SHP77 (cell line): ENCODE results near the gene TMEM202.
"Not testable (repeated sequence)": the region's sequence is repeated elsewhere in the genome, so short reads cannot be mapped to it uniquely, and the experiment has no call there.

Source experiments
- DNase-seq, 2 experiments: peaks; one replicate each; lab custom pipeline; 2025; lab: John Stamatoyannopoulos, UW

The TMEM202 gene, protein sequence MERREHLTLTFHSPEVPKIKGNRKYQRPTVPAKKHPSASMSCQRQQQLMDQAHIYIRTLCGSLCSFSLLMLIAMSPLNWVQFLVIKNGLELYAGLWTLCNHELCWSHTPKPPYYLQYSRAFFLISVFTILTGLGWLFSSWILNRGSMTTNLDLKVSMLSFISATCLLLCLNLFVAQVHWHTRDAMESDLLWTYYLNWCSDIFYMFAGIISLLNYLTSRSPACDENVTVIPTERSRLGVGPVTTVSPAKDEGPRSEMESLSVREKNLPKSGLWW

DNA sequence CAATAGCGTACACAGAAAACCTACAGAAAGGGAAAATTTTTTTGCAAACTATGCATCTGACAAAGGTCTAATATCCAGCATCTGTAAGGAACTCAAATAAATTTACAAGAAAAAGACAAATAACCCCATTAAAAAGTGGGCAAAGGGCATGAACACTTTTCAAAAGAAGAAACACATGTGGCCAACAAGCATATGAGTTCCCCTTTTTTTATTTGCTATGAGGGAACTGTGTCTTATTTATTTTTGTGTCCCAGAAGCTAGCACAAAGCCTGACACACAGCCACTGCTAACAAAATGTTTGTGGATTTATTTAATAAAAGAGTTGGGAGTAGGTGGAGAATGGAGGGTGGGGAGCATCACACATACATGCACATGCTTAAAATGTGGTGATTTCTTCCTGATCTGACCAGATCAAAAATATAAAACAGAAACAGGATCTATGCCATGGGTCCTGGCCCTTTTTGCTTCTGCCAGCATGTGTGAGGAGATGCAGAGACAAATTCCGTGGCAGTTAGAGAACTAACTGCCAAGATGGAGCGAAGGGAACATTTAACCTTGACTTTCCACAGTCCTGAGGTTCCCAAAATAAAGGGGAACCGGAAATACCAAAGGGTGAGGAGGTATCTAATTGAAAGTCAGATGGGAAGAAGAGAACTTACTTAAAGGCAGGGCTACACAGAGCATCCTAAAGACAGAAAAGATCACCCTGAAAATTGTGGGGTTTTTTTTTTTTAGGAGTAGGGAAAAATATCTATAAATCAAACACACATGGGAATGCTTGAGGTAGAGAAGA, at the start of gene TMEM202:
TSS of gene TMEM202 (plus strand) at position 510 of the 793 bp plus-strand sequence. CDS start at position 532, 22 bp downstream.
- DNase-seq, result no peak

DNA sequence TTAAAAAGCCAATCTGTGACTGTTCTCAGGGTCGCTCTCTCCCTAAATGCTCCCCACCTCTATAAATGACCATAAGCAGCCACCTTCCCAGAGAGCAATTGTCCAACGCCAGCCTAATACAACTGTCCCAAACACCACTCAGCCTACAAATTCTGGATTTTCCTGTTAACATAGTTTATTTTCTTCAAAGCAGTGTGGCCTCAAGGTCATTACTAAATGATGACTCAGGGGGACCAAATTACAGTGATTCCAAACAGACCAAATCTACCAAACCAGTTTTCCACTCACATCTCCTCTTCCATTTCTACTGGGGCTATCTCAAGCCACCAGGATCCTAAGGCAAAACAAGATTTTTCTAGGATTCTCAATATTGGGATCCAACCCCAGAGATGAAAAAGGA, 44.8 kb upstream of the TMEM202 start:
- DNase-seq, result no peak

DNA sequence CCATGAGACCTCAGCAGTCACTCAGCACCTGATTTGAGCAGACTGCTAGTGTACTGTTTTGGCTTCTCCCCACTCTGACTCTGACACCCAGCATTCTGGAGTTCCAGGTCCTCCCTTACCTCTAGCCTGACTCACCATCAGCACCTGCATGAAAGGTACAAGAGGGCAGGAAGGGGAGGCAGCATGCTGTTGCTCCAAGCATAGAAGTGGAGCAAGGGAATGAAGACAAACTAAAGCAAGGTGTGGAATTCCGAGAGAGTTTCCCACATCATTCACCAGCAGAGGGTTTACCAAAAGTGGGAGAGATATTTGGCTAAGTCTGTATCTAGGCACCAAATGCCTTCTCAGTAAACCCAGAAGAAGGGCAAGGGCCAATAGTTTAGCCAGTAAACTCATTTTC, 43.6 kb upstream of the TMEM202 start:
- DNase-seq, result no peak

DNA sequence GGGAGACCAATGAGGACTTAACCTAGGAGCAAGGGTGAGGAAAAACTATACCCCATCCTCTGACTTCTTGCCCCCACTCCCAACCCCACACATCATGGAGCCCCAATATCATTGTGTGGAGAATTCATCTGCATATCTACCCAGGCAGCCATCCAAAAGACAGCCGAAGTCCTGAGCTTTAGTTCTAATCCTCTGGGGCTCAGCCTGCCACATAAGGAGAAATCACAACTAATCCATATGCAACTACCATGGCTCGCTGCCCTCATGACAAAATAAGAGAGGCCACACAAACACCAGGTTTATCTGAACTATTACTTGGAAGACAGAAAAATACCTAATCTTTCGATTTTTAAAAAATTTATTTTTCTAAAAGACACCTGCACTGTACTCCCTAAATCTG, 40.0 kb upstream of the TMEM202 start:
- DNase-seq, result no peak

DNA sequence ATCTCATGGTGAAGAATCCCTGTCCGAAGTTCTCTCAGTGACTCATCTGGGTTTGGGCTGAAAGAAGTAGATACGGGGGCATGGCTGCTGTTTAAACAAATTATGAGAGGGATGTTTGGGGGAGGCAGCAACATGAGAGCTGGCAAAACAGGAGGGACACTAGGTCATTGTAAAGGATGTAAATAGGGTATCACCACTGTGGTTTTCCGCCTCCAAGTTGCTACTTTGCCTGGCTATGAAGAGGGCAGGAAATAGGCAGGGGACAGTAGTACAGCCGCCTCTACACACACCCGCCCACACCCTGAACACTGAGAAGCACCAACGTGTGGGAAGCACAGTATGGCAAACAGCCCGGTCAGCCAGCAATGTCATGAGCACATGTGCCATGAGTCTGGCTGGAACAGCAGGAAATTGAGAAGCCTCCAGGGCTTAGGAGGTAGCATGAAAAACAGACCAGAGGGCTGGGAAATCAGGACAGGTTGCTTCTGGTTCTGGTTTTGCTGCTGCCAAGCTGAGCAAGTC, 39.4 kb upstream of the TMEM202 start:
- DNase-seq, result no peak

DNA sequence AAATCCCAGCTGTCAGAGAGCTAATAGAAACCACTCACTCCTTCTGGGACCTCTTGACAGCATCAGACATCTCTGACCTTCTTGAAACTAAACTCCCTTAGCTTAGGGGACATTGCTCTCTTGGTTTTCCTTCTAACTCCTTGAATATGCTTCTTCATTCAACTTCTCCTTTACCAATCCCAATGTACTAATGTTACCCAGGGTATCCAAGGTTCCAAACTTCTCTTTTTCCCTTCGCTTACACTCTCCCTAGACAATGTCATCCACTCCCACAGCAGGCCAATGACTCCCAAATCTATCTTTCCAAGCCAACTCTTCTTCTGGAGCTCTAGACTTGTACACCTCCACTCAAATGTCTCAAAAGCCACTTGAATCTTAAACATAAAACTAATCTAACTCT, 36.9 kb upstream of the TMEM202 start:
- DNase-seq, result no peak

DNA sequence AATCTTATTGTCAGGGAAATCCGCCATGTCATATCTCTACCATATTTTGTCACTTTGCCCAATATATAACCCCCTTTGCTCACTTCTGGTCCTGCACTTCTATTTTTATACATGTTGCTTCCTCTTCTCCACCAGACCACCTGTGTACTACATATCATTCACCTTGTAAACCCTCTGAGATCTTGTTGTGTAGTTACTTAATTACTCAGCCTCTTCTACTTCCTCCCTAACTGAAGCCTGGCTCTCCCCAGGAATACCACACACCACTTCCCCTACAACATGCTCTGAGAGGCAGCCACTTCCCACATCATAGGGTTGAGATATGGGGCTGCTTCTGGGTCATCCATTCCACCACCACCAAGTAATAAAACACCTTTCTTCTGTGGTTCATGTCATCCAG, 32.3 kb upstream of the TMEM202 start:
- DNase-seq, result no peak

DNA sequence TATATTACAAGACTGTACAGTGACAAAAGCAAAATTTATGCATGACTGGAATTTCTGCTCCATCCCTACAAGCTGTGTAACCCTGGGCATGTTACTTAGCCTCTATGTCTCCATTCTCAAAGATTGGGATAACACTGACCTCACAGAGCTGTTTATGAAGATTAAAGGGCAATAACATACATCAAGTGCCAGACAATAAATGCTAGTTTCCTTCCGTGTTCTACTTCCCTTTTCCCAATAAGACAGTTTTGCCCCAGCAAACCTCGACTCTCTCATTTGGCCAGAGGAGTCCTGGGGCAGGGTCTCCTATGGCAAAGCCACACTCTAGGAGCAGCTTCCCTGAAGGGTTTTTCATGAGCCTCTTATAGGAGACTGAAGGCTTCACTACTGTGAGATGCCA, 29.8 kb upstream of the TMEM202 start:
- DNase-seq, result no peak

DNA sequence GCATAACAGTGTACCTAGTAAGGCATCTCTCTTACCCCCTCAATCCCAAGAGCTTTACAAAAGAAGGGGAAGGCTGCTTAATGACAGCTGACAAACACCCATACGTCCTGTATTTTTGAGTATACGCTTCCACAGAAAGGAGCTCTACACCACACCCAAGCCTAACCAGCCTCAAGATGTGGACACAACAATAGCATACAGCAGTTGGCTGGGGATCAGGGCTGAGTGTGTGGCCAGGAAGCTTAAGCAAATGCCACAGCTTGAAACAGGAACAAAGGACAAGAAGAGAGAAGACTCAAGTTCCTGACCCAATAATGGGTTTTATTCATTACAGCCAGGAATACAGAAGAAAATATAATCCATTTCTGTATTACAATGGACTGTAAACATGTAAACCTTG, 29.2 kb upstream of the TMEM202 start:
- DNase-seq, result no peak

DNA sequence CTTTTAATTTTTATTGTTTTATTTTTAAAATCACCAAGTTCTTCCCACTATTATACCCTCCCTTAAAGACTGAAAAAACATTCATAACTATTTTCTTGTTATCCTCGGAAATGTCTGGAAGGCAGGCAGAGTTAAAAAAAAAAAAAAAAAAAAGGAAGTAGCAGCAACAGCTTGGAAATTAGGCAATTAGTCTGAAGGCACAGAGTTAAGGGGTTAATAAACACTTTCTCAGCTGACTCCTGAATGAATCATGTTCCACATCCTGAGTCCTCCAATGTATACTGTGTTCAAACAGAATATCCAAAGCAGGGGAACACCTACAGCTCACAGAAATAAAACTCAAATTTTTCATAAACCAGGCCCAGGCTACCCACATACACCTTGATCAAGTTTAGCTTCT, 28.1 kb upstream of the TMEM202 start:
- DNase-seq, result no peak

DNA sequence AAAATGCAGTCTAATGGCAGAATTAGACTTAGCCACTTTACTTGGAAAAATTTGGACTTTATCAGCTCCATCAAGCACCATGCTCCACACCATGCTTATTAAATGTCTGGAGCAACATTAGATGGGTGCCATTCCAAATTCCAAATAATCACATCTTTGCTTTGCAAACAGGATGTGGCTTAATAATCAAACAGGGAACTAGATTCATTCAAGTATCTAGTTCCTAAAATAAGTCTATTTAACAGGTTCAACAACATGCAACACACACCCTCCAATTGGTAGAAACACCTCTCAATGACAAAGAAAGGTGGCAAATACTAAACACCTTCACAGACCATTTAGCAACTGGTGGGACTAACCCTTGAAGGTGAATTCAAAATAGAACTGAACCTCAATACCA, 25.7 kb upstream of the TMEM202 start:
- no peak for DNase-seq

DNA sequence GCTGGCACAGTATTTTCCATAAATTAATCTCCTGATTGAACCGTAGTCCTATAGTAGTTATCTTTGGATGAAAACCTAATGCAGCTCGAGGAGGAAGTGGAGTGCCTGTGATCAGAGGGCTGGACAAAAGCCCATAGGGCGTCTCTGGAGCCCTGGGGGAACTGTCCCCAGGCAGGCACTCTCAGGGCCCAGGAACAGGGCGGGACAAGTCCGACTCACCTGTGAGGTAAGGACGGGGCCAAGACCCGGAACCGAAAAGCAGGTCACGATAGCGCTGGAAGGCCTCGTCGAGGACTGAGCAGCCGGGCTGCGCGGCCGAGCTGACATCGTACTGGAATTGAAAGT, 22.6 kb upstream of the TMEM202 start:
- peak in 1 of 2 experiments; percentile 14 for DNase-seq

DNA sequence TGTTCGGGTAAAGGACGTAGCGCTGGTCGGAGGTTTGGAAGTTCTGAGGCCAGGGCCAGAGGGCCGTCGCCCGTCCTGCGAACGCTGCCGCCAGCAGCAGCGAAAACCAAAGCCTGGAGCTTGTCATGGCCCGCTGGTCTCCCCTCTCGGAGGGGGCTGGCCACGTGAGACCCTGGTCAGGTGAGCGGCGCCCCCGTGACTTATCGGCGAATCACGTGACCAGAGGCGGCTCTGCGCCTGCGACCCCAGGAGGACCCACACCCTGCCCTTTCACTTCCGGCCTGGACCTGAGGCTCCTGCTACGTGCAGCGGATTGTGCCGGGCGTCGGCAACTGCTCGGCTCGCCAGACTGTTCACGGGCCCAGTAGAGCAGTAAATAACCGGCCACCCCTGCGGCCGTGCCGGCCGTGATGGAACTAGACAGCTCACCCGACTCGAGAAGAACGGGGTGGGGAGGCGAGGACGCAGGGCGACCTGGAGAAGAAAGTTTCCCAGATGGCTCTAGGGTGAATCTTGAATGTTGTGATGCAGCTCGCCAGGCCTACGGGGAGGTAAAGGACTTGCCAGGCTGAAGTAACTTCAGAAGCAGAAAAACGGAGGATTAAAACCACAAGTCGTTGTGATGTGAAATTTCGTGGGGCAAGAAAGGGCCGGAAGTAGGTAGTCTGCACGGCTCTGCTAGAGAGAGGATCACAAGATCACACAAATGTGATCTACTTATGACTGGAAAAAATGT, 22.1 kb upstream of the TMEM202 start, which contains the start of gene HEXA:
TSS of gene HEXA (minus strand) at position 169 of the 736 bp plus-strand sequence. CDS start at position 127, 42 bp downstream.
- DNase-seq, result peak; percentile 91 to 95

DNA sequence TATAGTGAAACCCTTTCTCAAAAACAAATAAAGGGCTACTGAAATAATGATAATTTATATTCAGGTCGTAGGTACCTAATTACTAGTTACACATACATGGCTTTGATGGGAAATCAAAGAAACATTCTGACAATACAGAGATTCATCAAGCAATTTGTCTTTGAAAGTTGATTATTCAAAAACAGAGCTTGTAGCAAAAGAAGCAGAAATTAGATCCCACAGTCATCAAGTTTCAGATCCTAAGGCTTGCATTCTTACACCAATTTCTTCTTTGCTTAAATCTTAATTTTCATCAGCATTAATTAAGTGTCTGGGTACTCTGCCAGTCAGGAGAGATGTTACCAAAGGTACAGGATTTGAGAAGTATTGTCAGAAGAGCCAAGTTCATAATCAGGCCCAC, 20.8 kb upstream of the TMEM202 start:
- no peak for DNase-seq

DNA sequence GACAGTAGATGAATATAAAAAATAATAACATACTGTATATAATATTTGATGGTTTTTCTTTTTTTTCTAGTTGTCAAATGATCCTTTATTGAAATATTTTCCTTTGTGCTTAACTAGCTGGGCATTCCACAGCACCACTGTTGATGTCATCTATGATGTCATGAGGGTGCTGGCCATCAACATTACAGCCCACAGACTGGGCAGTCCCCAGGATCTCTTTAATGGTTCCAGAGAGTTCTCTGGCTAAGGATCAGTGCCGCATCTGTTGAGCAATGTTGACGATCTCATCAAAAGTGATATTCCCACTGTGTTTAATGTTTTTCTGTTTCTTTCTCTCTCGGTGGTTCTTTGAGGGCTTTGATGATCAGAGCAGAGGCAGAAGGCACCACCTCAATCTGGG, 19.0 kb upstream of the TMEM202 start:
- DNase-seq, result not testable (repeated sequence)

DNA sequence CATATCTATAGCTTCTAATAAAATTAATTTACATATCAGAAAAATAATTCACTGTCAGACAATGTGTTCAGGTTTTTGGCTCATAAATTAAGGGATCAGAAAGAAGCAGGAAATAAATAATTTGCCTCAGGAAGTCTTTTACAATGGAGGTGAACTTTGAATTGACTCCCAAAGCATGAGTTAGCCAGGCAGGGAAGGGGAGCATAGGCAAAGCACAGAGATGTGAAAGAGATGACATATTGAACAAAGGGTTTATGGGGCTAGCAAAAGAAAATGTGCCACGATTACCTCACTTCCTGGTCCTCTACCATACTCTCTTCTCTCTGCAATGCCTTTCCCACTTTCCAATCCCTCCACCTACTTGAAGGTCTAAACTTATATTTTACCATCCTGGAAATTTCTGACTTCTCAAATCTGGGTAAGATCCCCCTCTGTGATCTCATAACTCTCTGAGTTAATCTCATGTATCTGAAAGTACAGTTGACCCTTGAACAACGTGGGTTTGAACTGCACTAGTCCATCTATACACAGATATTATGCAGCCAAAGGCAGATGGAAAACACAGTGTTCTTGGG, 18.2 kb upstream of the TMEM202 start:
- no peak for DNase-seq

DNA sequence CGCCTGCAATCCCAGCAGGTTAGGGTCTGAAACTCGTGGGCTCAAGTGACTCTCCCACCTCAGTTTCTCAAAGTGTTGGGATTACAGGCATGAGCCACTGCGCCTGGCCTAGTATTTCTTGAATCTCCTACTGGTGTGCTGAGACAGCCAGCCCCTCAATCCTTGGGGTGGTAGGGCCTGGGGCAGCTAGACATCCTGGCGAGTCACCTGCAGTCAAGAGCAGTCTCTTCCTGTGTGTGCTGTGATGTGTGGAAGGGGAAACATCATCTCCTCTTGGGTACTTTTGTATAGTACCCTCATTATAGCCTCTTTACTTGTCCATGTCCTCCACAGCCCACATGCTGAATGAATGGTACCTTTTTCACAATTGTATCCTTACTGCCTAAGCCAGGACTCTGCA, 17.4 kb upstream of the TMEM202 start:
- DNase-seq, result no peak

DNA sequence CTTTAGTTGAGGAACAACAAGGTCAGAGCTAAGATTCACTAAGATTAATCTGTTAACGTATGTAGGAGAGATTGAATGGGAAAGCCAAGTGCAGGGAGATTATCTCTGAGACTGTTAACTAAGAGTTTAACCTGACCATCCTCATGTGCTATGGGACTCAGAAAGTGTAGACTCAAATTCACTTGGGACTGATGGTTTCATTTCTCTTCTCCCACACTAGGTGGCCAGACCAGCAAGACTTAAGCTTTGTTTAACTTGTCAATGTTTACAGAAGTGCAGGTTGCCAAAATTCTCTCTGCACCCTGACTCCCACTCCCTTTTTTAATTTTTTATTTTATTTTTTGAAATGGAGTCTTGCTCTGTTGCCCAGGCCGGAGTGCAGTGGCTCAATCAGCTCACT, 16.0 kb upstream of the TMEM202 start:
- DNase-seq, result peak in 1 of 2 experiments; percentile 1

DNA sequence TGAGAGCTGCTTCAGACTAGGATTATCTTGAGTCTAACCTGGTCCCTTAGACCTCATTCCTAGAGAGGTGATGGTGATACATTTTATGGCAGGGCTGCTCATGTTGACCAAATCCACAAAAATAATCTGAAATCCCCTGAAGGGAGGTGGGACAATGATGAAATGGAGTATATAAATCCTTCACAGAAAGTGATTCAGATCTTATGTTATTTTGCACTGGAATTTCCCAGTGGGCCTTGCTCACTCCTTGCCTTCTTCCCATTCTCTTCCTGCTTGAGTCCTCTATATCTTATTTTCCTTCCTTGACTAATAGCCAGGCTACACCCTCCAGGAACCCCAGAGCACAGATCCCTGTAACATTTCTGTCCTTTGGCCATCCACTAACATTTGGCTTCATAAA, 10.4 kb upstream of the TMEM202 start:
- DNase-seq, result no peak

DNA sequence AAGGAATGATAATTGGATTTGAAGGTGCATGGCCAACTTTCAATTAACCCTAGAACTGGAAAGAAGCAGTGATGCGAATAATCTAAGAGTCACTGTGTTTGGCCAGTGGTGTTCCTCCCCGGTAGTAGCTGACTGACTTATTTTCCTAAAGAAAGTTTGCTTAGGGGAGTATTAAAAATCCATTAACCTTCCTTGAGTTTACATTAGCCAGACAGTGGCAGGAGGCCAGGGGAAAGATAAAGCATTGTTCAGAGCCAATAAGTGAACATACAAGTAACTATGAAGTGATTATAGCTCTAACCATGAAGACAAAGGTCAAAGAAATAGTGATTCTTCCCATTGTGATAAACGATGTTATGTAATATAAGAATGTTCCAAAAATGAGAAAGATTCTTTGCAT, 8.9 kb upstream of the TMEM202 start:
- no peak for DNase-seq

DNA sequence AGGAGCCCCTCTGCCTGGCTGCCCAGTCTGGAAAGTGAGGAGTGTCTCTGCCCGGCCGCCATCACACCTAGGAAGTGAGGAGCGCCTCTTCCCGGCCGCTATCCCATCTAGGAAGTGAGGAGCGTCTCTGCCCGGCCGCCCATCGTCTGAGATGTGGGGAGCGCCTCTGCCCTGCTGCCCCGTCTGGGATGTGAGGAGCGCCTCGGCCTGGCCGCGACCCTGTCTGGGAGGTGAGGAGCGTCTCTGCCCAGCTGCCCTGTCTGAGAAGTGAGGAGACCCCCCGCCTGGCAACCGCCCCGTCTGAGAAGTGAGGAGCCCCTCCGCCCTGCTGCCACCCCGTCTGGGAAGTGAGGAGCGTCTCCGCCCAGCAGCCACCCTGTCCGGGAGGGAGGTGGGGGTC, 1.8 kb upstream of the TMEM202 start:
- not testable (repeated sequence) for DNase-seq

DNA sequence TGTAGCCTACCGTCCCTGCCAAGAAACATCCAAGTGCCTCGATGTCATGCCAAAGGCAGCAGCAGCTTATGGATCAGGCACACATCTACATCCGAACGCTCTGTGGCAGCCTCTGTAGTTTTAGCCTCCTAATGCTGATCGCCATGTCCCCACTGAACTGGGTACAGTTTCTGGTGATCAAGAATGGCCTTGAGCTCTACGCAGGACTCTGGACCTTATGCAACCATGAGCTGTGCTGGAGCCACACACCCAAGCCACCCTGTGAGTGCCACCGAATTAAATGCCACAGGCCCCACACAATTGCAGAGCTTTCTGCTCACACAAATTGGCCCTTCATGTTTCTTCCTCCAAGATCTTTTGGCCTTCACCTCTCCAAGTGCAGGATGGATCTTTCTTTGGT, 543 bp downstream of the TMEM202 start:
- DNase-seq, result no peak
